HCT116 (cell line): ENCODE data around the gene EIF2D. TPM values are rescaled to one million over a fixed set of nuclear protein-coding genes. Genes with fewer than 3 reads are reported as not detected.

Source experiments
- ATAC-seq: fragments of 200-7000 bp; cut with Tn5 transposase; 2 replicates; pipeline ENCODE4 v1.9.1; 2020; ENCODE audit warnings: mild to moderate bottlenecking, moderate library complexity
- BruUV-seq: library from RNA; stranded (reverse); fragments of 400-500 nt; replicated peaks from 2 replicates; lab custom pipeline; 2021; lab: Mats Ljungman, UMichigan
- CTCF ChIA-PET: fragments of 300-600 bp; sonication (Branson Sonifier 250); formaldehyde crosslinking; loops from one replicate; lab custom pipeline; 2021; ENCODE audit warnings: antibody characterized with exemption; lab: Charles Lee
- POLR2A ChIA-PET: fragments of 300-600, 350-600 bp; sonication (Branson Sonifier 250); formaldehyde crosslinking; loops from one replicate; lab custom pipeline; 2021; ENCODE audit warnings: antibody characterized with exemption; lab: Charles Lee
- RAD21 ChIA-PET, 2 experiments: fragments of 300-600 bp; sonication (Branson Sonifier 250); formaldehyde crosslinking; loops; one replicate each; lab custom pipeline; 2023; ENCODE audit warnings: low total read pairs in 2 of 2; ENCODE audit not compliant: uncharacterized antibody in 2 of 2, unreplicated experiment in 2 of 2, low non-redundant PET in 1 of 2; lab: Charles Lee
- DNase-seq: peaks from one replicate; pipeline ENCODE4 v3.0.0-alpha.2; 2010; ENCODE audit warnings: low read depth, low spot score
- H2AFZ ChIP-seq: fragments of 200-600 bp; shearing (Covaris generic), sonication (generic); 2 replicates; pipeline ENCODE4 v1.6.1; 2017; ENCODE audit warnings: low read depth, mixed run types, mixed read lengths, antibody characterized with exemption, low read length; ENCODE audit not compliant: poor library complexity, severe bottlenecking
- H3K27ac ChIP-seq: 2 replicates; pipeline ENCODE4 v1.5.1; 2012; ENCODE audit warnings: low read depth, low read length
- H3K27me3 ChIP-seq: fragments of 200-600 bp; sonication (generic); 2 replicates; pipeline ENCODE4 v1.6.1; 2016; ENCODE audit warnings: mixed run types, low read length, mixed read lengths; ENCODE audit not compliant: insufficient read depth
- H3K36me3 ChIP-seq, 2 experiments: fragments of 200-500 bp in 1 of 2; fragments of 200-600 bp in 1 of 2; sonication (Bioruptor generic) in 1 of 2; sonication (generic) in 1 of 2; 2 replicates each; pipeline versions ENCODE4 v1.5.1 to v1.6.1; 2014 to 2016; ENCODE audit warnings: low read length in 2 of 2, inconsistent platforms in 1 of 2, mixed read lengths in 1 of 2, mixed run types in 1 of 2; ENCODE audit not compliant: insufficient read depth in 2 of 2, control insufficient read depth in 1 of 2
- H3K4me1 ChIP-seq, 2 experiments: fragments of 200-600 bp in 1 of 2; sonication (generic) in 1 of 2; 2 replicates each; pipeline versions ENCODE4 v1.5.1 to v1.6.1; 2012 to 2017; ENCODE audit warnings: low read length in 2 of 2, inconsistent platforms in 1 of 2, mild to moderate bottlenecking in 1 of 2, mixed read lengths in 1 of 2, mixed run types in 1 of 2, moderate library complexity in 1 of 2; ENCODE audit not compliant: insufficient read depth in 2 of 2, control insufficient read depth in 1 of 2
- H3K4me2 ChIP-seq: fragments of 200-600 bp; sonication (generic); 2 replicates; pipeline ENCODE4 v1.6.1; 2017; ENCODE audit warnings: mixed run types, low read length, mixed read lengths
- H3K4me3 ChIP-seq, 2 experiments: fragments of 200-600 bp in 1 of 2; sonication (generic) in 1 of 2; replicated peaks in 1 of 2; 2 replicates each; pipeline ENCODE4 v1.5.1; 2011 to 2016; ENCODE audit warnings: low read length in 2 of 2, control low read depth in 1 of 2, low read depth in 1 of 2, mild to moderate bottlenecking in 1 of 2, mixed read lengths in 1 of 2, mixed run types in 1 of 2
- H3K79me2 ChIP-seq: fragments of 200-600 bp; sonication (generic); 2 replicates; pipeline ENCODE4 v1.6.1; 2017; ENCODE audit warnings: mild to moderate bottlenecking, mixed run types, low read length, moderate library complexity, mixed read lengths; ENCODE audit not compliant: insufficient read depth
- H3K9ac ChIP-seq: fragments of 200-600 bp; sonication (generic); 2 replicates; pipeline ENCODE4 v1.6.1; 2016; ENCODE audit warnings: low read length, mixed read lengths
- H3K9me2 ChIP-seq: fragments of 200-600 bp; sonication (generic), shearing (Covaris generic); 2 replicates; pipeline ENCODE4 v1.6.1; 2017; ENCODE audit warnings: mixed run types, mild to moderate bottlenecking, moderate library complexity; ENCODE audit not compliant: insufficient read depth
- H3K9me3 ChIP-seq, 2 experiments: fragments of 200-500 bp in 1 of 2; fragments of 200-600 bp in 1 of 2; sonication (Bioruptor generic) in 1 of 2; sonication (generic) in 1 of 2; 2 replicates each; pipeline ENCODE4 v1.6.1; 2014 to 2017; ENCODE audit warnings: low read length in 2 of 2, mixed read lengths in 2 of 2, inconsistent platforms in 1 of 2, low read depth in 1 of 2, mild to moderate bottlenecking in 1 of 2, mixed run types in 1 of 2, moderate library complexity in 1 of 2; ENCODE audit not compliant: control insufficient read depth in 1 of 2, insufficient read depth in 1 of 2
- H4K20me1 ChIP-seq: fragments of 200-600 bp; sonication (generic), shearing (Covaris generic); 2 replicates; pipeline ENCODE4 v1.6.1; 2017; ENCODE audit warnings: mixed run types, mild to moderate bottlenecking, moderate library complexity; ENCODE audit not compliant: insufficient read depth
- CTCF ChIP-seq, 3 experiments: fragments of 200-600 bp in 1 of 3; sonication (generic) in 1 of 3; IDR thresholded peaks in 2 of 3; conservative IDR thresholded peaks in 1 of 3; 2 replicates each; pipeline ENCODE4 v1.5.1; 2012 to 2017; ENCODE audit warnings: low read depth in 2 of 3, low read length in 2 of 3, antibody characterized with exemption in 1 of 3, borderline replicate concordance in 1 of 3, control low read depth in 1 of 3, mild to moderate bottlenecking in 1 of 3, mixed read lengths in 1 of 3, mixed run types in 1 of 3, moderate library complexity in 1 of 3; ENCODE audit not compliant: insufficient read depth in 1 of 3
- EGR1 ChIP-seq: IDR thresholded peaks from 2 replicates; pipeline ENCODE4 v1.6.1; 2012; ENCODE audit warnings: low read depth
- ELF1 ChIP-seq: IDR thresholded peaks from 2 replicates; pipeline ENCODE4 v1.6.1; 2012; ENCODE audit warnings: low read depth, borderline replicate concordance
- SIN3A ChIP-seq: IDR thresholded peaks from 2 replicates; pipeline ENCODE4 v1.6.1; 2012; ENCODE audit warnings: low read depth
- TCF7L2 ChIP-seq: IDR thresholded peaks from 2 replicates; pipeline ENCODE4 v1.7.0; 2011; ENCODE audit warnings: borderline replicate concordance, inconsistent platforms; ENCODE audit not compliant: insufficient read depth, insufficient read length; ENCODE audit errors: extremely low read depth
- ZNF274 ChIP-seq: fragments of 200-500 bp; sonication (Bioruptor generic); IDR thresholded peaks from 2 replicates; pipeline ENCODE4 v1.6.1; 2014; ENCODE audit warnings: mild to moderate bottlenecking, low read depth, low read length, inconsistent platforms
- intact Hi-C: fragments of 100-400 bp; cut with micrococcal nuclease; formaldehyde crosslinking; loops from 2 replicates; pipeline ENCODE4 v1.10.0; 2022
- total RNA-seq: library from RNA; stranded (reverse); gene quantifications from one replicate; pipeline ENCODE4 v1.2.1, GENCODE V29; 2021; ENCODE audit not compliant: unreplicated experiment

The EIF2D gene
- total RNA-seq, 1 experiment from 2014 or later: 54.8 TPM

GRCh38 chr1:206600527-206600926, 11.7 kb downstream of the EIF2D start:
- Histone ChIP-seq H3K4me2 (no peak overlapping the region), H3K27ac (no peak overlapping the region), H3K9me2 (no peaks in the 10 kb centered on the region), H3K4me3 (no peak overlapping the region), H3K4me1 (no peaks in the 10 kb centered on the region), H3K79me2 (no peaks in the 10 kb centered on the region), H3K27me3 (no peaks in the 10 kb centered on the region), H3K9ac (no peak overlapping the region), H3K9me3 (no peaks in the 10 kb centered on the region), H4K20me1 (no peaks in the 10 kb centered on the region), H3K36me3 (peaks cover 18 to 43% of the 10 kb centered on the region in 2 experiments), H2AFZ (no peak overlapping the region)
- BruUV-seq: no TSS peak
- ATAC-seq (no peak), DNase-seq (no peak)
- CTCF ChIA-PET: no interaction called here
- intact Hi-C loops: no loop called here
- POLR2A ChIA-PET: no interaction called here
- TF ChIP-seq EGR1 (no peak), ZNF274 (no peak), CTCF (IDR thresholded peaks at IDR 0.05 in 2 of 3, conservative IDR thresholded peaks at IDR 0.05 in 1 of 3; ENCODE audit: borderline replicate concordance in 1 of 3, insufficient read depth in 1 of 3, low read depth in 2 of 3, low read length in 2 of 3) (no peak), TCF7L2 (no peak)
- RAD21 ChIA-PET: no interaction called here

- no peak overlapping the region for H3K27ac ChIP-seq
- no peak overlapping the region for H2AFZ ChIP-seq
- intact Hi-C loops: no loop called here
- H3K79me2 ChIP-seq: no peaks in the 10 kb centered on the region
- H3K27me3 ChIP-seq: no peaks in the 10 kb centered on the region
- TF ChIP-seq ELF1 (no peak), EGR1 (no peak), SIN3A (no peak)
- peaks cover 29 to 52% of the 10 kb centered on the region in 2 experiments for H3K36me3 ChIP-seq
- ATAC-seq (no peak), DNase-seq (no peak)
- H3K9me2 ChIP-seq: no peaks in the 10 kb centered on the region
- no peaks in the 10 kb centered on the region for H3K9me3 ChIP-seq
- H3K4me2 ChIP-seq: no peak overlapping the region
- H3K9ac ChIP-seq: no peak overlapping the region
- H3K4me1 ChIP-seq: no peaks in the 10 kb centered on the region
- no peaks in the 10 kb centered on the region for H4K20me1 ChIP-seq
- H3K4me3 ChIP-seq: no peak overlapping the region
- no TSS peak for BruUV-seq
- RAD21 ChIA-PET: no interaction called here
- POLR2A ChIA-PET: no interaction called here
- CTCF ChIA-PET: interaction anchor here (2.4 kb wide), 1 partner anchor 12 kb away, joined by 7 read pairs; no protein-coding TSS in a partner anchor
These were observed 16.0 kb downstream of the EIF2D start for GRCh38 chr1:206596319-206596666.
